ENCODE data around the gene TOX2.
A peak's percentile ranks its signal among the peaks of the same experiment; 100 is the strongest.

The TOX2 gene

GRCh38 chr20:43961116-43961515, 46.5 kb downstream of the TOX2 start:
- DNase-seq = no peak

- peak; percentile 86 for DNase-seq
These were observed 47.2 kb downstream of the TOX2 start for GRCh38 chr20:43961541-43962471.

DNA sequence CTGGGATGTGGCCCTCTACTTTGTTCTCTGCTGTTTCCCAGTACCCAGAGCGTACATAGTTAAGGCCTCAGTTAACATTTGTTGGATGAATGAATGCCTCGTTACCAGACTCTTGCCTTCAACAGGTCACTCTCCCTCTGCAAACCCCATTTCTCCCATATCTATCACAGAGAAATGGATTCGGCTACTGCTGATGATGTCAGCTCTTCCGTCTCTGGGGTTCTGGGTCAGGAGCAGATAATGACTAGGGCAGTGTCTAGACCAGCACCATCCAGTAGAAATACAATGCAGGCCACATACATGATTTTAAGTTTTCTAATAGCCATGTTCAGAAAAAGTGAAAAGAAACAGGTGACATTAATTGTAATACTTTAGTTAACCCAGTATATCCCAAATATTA, 47.9 kb downstream of the TOX2 start:
- DNase-seq = no peak

DNA sequence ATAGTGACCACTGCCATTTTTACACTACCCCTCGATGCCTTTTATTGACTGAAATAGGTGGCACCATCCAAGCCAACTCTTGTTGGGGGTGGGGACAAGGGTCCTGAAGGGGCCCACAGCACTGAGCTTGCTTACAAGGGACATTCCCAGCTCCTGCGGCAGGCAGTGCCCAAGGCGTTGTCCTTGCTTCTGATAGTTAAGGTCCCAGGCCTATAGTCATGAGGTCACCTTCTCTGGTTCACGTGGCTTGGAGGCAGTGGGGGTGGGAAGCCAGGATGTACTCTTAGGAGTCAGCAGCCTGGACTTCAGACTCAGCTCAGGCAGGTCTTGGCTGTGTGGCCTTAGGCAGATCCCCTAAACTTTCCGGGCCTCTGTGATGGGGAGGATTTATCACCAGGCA, 48.6 kb downstream of the TOX2 start:
- DNase-seq = peak; percentile 85

- no peak for DNase-seq
These were observed 49.5 kb downstream of the TOX2 start for GRCh38 chr20:43963872-43964791.

- DNase-seq = no peak
These were observed 53.8 kb downstream of the TOX2 start for GRCh38 chr20:43968341-43969000.

GRCh38 chr20:43969028-43969447, 54.4 kb downstream of the TOX2 start:
- no peak for DNase-seq

DNA sequence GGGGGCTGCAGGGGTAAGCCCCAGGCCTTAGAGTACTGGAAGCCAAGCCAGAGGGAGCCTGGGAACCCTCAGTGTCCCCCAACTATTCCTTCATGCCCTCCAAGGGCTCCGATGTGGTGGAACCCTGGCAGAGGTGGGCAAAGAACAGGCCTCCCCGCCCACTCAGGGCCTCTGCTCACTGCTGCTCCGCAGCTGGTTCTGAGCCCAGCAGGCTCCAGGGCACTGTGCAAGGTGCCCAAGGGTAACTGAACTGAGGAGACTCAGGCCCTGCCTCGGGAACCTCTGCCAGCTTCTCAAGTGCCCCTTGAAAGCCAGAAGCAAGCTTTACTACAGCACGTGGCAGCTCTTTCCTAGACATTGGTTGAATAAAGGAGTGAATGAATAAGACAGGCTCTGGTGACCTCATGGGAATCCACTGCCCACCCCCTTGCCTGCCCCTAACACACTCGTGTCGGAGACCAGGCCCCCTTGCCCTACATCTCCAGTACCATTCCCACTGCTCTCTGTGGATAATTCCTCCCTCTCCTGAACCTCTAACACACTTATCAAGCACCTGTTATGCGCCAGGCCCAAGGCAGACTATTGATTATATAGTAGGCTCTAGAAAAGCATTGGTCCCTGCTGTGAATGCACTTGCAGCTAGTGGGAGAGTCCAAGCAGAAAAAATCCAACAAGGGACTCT, 55.0 kb downstream of the TOX2 start:
- no peak for DNase-seq

DNA sequence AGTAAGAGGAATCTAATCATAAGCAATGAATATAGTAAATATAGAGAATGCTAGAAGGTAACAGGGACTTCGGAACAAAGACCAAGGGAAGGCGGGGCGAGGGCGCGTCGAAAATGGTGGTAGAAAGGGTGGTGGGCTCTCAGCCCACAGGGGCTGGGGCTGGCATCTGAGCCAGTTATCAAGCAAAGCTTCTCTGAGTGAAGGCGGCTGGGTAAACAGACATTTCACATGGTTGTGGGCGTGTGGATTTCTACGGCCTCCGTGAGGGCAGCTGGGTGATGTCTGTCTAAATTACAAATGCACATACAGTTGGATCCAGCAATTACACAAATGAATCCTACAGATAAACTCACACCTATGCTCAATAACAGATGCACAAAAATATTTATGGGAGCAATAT, 56.6 kb downstream of the TOX2 start:
- DNase-seq = peak; percentile 25

- peak; percentile 31 for DNase-seq
These were observed 57.4 kb downstream of the TOX2 start for GRCh38 chr20:43972051-43972450.

- peak; percentile 35 for DNase-seq
These were observed 58.0 kb downstream of the TOX2 start for GRCh38 chr20:43972692-43973091.

DNA sequence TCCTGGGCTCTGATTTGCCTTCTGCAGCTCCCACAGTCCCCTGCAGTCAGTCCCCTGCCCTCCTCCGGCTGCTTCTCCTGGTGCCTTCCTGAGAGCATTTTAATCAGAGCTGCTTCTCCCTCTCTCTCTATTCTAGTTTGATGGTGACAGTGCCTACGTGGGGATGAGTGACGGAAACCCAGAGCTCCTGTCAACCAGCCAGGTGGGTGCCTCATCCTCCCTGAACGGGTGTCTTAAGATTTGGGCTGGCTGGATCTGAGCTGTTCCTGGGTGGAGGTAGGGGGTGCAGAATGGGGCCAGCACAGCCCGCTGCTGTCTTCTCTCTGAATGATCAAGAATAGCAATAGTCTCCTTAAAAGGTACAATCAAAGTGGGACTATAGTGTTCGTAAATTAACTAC, 58.6 kb downstream of the TOX2 start:
- peak; percentile 28 for DNase-seq

- DNase-seq = peak; percentile 45
These were observed 59.2 kb downstream of the TOX2 start for GRCh38 chr20:43973671-43974450.

- peak; percentile 10 for DNase-seq
These were observed 60.0 kb downstream of the TOX2 start for GRCh38 chr20:43974695-43975094.

DNA sequence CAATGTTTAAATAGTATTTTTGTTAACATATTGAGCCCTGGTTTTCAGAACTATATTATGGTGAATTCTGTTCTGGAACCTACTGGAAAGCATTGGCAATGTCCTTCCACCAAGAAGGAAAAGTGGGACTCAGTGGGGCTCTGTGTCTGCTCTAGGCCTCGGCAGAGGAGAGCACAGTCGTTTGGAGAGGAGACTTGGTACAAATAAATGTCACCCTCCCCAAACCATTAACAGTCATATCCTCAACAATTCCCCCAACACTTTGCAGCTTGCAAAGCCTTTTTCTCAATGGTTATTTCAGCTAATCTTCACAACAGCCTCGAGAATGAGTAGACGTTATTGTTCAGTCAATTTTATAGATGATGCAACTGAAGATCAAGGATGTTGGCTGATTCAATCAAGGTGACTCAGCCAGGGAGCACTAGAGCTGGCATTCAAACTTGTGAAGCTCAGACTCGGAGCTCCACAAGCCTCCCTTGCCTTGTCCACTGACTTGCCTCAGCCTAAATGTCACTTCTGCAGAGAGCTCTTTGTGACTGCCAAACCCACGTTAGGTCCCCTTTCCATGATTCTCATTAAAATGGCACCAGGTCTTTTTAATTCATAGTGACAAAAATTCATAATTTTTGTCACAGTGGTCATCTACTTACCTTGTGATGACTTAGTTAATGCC, 60.6 kb downstream of the TOX2 start:
- peak; percentile 33 for DNase-seq

GRCh38 chr20:43976547-43976946, 61.9 kb downstream of the TOX2 start:
- DNase-seq = no peak

DNA sequence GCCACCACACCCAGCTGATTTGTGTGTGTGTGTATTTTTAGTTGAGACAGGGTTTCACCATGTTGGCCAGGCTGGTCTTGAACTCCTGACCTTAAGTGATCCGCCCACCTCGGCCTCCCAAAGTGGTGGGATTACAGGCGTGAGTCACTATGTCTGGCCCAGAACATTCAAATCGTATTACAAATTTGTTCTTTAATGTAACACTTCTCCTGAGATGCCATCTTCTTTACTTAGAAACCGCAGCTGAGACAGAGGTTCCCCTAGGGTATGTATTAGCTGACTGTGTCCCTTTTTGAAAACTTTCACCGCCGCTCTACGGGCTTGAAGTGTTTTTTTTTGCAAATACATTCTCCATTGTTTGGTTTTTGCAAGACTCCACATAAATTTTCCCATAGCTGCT, 62.6 kb downstream of the TOX2 start:
- no peak for DNase-seq

DNA sequence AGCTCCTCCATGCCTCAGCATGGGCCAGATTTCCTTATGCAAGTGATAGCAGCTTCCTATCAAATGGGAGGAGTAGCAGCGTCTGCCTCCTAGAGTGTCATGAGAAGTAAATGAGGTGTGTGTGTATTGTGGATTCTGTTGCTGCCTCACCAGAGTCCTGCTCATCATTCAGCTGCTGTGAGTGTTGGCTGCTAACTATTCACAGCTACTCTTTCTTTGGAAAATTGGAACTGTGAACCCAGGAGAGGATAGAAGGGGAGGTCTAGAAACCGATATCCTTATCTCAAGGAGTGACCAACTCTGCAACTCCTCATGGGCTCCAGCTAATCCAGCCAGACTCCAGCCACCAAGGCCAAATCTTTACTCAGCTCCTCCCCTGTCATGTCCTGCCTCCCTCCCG, 63.3 kb downstream of the TOX2 start:
- DNase-seq = no peak

GRCh38 chr20:43979576-43980105, 65.0 kb downstream of the TOX2 start:
- no peak for DNase-seq

- no peak for DNase-seq
These were observed 66.9 kb downstream of the TOX2 start for GRCh38 chr20:43981540-43981939.

DNA sequence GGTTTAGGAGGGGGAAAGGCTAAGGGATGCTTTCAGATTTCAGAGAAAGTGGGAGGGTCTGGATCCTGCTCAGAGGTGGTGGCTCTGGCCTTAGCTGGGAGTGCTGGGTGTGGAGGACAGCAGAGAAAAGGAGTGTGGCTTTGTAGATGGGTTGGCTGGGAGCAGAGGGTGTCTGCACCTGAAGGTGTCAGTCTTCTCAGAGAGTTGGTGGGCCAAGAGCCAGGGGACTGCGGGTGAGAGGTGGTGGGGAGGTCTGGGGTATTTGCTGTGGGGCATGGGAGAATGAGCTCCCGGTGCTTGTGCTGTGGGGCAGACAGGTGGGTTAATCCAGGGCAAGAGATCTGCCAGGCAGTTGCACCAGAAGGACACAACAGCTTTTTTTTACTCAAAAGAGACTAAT, 67.4 kb downstream of the TOX2 start:
- no peak for DNase-seq
